Activated CD4-positive, alpha-beta T cell treated with anti-CD3 and anti-CD28 coated beads, Interleukin-2, Interleukin-6, amounts not matched to agents 100 ng/mL and 50 ng/mL, durations not matched to agents 16 hours and 8 hours (primary cell): ENCODE results near the gene IFNGR2.
"Not testable (repeated sequence)": the region's sequence is repeated elsewhere in the genome, so short reads cannot be mapped to it uniquely, and the experiment has no call there.

Experiments
- DNase-seq: peaks from one replicate; pipeline ENCODE4 v3.0.0-alpha.2; 2020

Gene IFNGR2

DNA sequence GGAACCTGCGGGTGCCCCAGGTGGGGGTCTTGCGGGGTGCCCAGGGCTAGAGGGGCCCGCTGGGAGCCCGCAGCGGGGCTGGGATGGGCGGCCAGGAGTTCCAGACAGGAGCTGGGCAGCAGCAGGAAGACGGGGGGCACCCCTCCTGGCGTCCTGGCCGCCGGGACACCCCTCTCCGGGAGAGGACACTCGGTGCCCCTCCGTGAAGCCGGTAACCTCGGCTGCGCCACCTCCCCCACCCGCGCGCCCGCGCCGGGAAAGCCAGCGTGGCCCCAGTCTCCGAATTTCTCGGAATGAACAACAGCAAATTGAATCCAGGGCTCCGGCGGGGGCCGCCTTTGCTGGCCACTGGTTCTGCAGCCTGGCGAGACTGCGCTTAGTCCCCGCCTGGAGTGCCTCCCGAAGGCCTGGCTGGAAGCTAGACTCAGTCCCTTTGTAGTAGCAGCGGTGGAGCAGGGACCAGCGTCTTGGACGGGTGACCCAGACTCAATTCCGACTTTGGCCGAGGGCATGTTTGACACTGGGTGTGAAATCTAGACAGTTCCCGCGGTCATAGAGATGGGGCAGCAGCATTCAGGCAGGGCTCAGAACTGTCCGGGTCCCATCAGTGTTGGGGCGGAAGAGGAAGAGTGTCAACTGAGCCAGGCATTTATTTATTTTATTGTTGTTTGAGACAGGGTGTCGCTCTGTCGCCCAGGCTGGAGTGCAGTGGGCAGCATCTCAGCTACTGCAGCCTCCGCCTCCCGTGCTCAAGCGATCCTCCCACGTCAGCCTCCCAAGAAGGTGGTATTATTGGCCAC is 773 bp downstream of the IFNGR2 start:
- DNase-seq, result no peak

DNA sequence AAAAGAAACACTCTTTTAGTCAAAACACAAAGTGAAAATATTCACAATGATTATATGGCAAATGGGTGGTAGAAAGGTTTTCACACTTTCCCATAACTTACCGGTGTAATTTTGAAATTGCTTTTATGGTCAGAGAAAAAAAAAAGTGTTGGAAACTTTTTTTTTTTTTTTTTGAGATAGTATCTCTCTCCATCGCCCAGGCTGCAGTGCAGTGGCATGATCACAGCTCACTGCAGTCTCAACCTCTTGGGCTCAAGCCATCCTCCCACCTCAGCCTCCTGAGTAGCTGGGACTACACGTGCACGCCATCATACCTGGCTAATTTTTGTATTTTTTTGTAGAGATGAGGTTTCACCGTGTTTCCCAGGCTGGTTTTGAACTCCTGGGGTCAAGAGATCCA is 3.3 kb downstream of the IFNGR2 start:
- peak; percentile 19 for DNase-seq

DNA sequence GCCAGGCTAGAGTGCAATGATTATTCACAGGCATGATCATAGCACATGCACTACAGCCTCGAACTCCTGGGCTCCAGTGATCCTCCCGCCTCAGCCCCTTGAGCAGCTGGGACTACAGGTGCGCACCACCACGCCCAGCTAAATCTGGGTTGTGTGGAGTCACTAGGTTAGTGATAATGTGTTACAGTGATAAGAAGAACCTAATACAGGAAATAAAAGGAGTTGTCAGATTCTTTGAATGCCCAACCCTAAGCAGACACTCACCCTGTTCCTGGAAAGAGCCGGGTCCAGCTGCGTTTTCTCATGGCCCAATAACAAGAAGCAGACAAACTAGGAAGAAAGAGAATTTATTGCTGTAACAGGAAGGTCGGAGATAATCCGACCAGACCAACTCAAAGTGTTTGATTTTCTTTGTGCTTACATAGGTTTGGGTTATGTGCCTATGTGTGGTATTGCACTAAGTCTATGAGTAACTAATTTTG is 8.8 kb downstream of the IFNGR2 start:
- DNase-seq, result no peak

DNA sequence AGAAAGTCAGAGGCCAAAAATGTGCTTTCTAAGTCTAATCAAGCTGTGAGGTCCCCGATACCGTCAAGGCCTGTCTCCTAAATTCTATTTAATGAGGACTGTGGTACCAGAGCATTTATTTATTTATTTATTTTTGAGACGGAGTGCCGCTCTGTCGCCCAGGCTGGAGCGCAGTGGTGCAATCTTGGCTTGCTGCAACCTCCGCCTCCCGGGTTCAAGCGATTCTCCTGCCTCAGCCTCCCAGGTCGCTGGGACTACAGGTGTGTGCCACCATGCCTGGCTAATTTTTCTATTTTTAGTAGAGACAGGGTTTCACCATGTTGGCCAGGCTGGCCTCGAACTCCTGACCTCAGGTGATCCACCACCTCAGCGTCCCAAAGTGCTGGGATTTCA is 9.2 kb downstream of the IFNGR2 start:
- DNase-seq, result not testable (repeated sequence)

DNA sequence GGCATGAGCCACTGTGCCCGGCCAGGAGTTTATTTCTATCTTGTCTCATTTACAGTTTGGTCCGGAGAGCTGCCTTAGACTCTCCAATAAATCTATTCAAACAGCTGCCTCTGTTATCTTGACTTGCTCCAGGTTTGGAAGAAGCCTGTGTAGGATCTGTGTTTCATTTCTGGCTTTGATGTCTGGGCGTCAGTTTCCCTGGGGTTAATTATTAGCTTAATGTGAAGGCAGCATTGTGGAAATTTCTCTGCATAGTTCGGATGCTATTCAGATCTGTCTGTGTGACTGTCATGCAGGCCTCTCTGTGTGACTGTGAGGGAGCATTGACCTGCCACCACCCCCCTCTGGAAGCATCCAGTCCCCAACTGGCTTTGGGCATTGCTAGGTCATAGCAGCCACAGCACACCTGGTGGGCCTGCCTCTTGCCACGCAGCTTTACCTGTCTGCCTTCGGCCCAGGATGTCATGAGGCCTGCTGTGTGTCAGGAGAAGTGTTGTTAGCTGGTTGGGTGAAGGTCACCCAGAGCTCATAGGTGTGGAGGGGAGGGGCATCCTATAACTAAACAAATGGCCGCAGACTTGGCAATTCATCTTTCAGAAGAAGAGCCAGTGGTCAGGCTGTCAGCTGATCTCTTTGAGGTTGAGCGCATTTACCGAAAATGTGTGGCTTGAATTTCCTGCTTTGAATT is 9.8 kb downstream of the IFNGR2 start:
- no peak for DNase-seq

GRCh38 chr21:33414068-33414467 is 10.9 kb downstream of the IFNGR2 start:
- no peak for DNase-seq

- DNase-seq, result no peak
Measured at GRCh38 chr21:33414926-33415325, 11.7 kb downstream of the IFNGR2 start.

DNA sequence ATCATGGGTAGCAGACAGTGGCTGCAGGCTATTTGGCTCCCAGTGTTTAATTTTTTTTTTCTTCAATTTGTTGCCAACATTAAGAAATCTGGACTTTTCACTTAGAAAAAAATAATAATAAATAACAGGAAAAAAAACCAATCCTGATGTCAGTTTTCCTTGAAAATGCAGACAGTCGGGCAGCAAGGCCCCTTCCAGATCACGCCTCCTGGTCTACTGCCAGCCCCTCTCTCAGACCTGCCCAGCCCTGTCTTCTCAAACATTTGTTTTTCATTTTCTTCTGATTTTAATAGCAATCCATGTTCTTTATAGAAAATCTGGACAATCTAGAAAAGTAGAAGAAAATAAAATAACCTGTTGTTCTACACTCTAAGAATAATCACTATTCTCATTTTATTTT is 15.5 kb downstream of the IFNGR2 start:
- DNase-seq, result no peak

GRCh38 chr21:33419538-33420123 is 16.4 kb downstream of the IFNGR2 start:
- no peak for DNase-seq

DNA sequence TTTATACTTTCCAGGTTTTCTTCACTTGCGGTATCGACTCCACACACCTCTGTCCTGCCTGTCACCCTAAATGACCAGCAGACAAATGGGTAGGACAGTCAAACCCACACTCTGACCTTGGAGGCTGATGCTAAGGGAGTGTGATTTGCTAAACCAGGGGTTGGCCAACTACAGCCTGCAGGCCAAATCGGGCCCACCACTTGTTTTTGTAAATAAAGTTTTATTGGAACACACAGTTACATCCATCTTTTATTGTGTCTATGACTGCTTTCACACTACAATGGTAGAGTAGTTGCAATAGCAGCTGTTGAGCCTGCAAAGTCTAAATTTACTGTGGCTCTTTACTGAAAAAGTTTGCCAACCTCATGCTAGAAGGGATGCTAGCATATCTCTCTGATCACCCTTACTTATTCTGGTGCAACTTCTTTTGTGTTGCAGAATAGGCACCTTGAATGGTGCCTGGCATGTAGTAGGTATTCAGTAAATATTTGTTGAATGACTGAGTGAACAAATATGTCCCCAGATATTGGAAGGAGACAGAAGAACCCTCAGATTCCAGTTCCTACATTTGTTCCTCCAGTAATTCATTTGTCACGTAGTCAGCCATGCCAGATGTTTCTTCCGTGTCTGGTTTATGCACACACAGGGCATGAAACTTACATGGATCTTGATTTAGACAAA is 18.6 kb downstream of the IFNGR2 start:
- no peak for DNase-seq

GRCh38 chr21:33424214-33424613 is 21.0 kb downstream of the IFNGR2 start:
- no peak for DNase-seq

GRCh38 chr21:33425825-33426224 is 22.6 kb downstream of the IFNGR2 start:
- DNase-seq, result no peak

DNA sequence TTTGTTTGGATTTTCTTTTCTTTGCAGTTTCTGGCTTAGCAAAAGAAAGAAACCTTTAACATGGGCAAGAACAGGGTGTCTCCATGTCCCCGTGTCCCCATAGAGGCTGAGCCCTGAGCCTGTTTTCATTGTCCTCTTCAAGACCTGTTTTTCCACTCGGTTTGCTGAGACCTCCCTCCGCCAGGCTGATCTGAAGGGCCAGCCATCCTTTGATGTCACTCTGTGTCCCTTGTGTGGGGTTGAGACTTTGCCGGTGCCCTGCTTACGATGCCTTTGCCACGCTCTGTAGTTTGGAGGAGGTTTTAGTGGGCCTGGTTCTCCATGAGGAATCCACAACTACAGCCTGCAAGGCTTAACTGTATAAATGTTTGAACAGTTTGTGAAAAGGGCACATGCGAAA is 23.8 kb downstream of the IFNGR2 start:
- no peak for DNase-seq

- DNase-seq, result no peak
Measured at GRCh38 chr21:33428669-33429068, 25.5 kb downstream of the IFNGR2 start.

GRCh38 chr21:33430858-33431257 is 27.6 kb downstream of the IFNGR2 start:
- DNase-seq, result no peak

- DNase-seq, result no peak
Measured at GRCh38 chr21:33432496-33432895, 29.3 kb downstream of the IFNGR2 start.

DNA sequence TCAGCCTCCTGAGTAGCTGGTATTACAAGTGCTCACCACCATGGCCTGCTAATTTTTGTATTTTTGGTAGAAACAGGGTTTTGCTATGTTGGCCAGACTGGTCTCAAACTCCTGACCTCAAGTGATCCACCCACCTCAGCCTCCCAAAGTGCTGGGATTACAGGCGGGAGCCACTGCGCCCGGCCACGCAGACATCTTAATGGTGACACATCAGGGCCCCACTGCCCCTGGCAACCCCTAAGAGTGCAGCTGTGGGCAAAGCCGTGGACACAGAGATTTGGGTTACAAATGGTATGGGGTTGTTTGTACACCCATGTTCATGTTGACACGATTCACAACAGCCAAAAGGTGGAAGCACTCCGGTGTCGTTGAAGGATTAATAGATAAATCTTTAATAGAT is 29.8 kb downstream of the IFNGR2 start:
- no peak for DNase-seq

- DNase-seq, result no peak
Measured at GRCh38 chr21:33433425-33434114, 30.4 kb downstream of the IFNGR2 start.

GRCh38 chr21:33434770-33435360 is 31.7 kb downstream of the IFNGR2 start:
- DNase-seq, result peak; percentile 88

- DNase-seq, result no peak
Measured at GRCh38 chr21:33437140-33437539, 33.9 kb downstream of the IFNGR2 start.

- no peak for DNase-seq
Measured at GRCh38 chr21:33441489-33442477, 38.6 kb downstream of the IFNGR2 start.
